ENCODE data around the gene PLEKHA6.

GRCh38 chr1:204362984-204363334 lies 3.2 kb upstream of the PLEKHA6 start:
- TF ChIP-seq CTCF (IDR thresholded peaks at IDR 0.05) (no peak), POLR2A (IDR thresholded peaks at IDR 0.05) (no peak)

All from right lobe of liver (tissue), 4 donors.